ENCODE results near the gene PRR30.

Gene PRR30

DNA sequence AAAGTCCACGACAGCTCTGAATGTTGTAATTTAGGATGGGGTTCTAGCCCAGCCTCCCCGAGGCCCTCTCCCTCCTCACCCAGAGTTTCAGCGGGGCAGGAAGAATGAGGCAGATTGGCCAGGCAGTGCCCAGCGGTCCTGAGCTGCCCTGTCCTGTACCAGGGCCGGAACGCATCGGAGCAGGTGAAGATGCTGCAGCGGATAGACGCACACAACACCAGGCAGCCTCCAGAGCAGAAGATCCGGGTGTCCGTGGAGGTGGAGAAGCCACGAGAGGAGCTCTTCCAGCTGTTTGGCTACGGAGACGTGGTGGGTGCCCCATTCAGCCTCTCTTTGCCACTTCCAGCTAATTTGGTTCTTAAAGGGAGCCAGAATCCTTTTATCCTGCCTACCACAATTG is 41.9 kb downstream of the PRR30 start:
- DNase-seq (ENCODE audit: low read depth, low spot score), result no peak

DNA sequence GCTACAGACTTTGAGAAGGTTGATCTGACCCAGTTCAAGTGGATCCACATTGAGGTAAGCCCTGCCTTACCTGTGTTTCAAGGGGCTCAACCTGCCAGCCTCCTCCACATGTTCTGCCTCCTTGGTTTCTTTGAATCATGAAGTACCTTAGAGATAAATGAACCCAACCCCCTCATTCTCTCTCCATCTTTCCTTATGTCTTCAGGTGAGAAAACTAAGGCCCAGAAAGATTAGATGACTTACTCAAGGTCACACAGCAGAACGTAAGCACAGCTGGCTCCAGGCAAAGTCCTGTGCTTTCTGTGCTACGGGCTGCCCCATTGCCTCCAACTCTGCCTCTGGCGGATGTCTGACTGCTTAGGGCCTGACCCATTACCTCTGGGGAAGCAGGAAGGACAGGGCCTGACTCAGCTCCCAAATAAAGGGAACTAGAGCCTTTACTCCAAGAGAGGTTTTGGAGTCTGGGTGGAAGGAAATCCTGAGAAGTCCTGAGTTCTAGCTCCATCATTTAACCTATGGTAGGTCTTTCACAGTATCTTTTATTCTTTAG is 42.4 kb downstream of the PRR30 start:
- no peak for DNase-seq (ENCODE audit: low read depth, low spot score)

DNA sequence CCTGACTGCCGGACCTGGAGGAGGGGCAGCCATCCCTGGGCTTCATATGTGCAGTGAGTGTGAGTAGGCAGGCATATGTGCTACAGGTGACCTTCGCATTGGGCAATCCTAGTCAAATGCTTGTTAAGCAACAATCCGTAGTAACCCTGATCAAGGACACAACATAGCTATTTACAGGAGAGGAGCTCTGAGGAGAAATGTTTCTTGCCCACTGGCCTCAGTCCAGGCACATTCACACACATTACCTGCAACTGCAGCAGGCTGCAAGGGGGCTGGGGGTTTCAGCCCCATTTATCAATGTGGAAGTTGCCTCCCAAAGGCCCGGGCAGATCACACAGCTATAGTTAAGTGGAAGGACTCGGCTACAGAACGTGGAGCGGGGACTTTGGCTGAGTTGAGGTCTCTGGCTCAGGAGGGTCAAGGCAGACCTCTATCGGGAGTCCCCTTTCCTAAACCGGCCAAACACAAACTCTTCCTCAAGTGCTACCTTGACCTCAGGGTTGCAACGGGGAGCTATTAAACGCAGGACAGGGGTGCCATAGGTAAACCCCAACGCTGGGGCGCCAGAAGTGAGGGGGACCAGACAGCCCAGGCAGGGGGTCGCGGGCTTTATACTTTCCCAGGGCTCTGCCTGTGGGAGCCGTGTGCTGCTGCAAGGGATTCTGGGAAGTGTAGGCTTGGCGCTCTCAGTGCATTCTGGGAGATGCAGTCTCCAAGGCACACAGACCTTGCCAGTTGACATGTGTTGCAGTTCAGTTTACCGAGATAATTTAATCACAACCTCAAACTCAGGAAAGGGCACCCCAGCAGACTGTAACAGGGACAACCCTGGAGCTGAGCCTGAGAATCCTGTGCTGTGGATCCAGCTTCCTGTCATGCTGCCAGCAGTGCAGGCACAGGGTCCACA is 43.2 kb downstream of the PRR30 start:
- no peak for DNase-seq (ENCODE audit: low read depth, low spot score)

DNA sequence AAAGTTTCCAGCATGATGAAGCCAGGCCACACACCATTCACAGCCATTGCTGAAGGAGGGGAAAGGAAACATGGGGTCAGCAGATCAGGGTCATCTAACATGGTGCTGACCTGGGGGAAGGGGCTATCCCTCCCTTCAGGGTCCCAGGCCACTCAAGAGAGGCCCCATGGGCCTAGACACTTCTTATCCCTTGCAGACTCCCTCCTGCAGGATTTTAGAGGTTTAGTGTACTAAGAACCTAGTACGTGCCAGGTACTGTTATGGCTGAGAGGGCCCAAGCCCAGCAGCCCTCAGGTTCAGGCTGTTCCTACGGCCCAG is 43.8 kb downstream of the PRR30 start:
- no peak for DNase-seq (ENCODE audit: low read depth, low spot score)

DNA sequence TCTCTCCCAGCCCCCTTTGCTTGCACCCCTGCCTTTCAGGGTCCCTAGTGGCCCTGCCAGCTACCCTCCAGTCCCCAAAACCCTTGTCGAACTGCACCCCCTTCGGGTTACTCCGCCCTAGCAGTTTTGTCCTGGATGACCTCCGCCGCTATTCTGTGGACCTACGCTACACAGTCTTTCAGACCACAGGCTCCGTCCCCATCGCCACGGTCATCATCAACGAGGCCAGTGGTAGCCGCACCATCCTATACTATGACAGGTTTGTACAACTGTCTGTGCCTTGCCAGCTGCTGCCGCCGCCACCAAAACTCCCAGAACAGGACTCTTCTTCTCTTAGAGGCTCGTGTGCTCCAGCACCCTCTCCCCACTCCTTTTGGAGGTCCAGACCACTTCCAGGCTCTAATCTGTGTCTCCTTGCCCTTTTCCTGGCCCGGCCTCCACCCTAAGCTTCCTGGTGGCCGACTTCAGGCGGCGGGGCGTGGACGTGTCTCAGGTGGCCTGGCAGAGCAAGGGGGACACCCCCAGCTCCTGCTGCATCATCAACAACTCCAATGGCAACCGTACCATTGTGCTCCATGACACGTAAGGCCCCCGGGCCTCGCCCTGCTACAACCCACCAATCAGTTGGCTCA is 44.7 kb downstream of the PRR30 start:
- DNase-seq (ENCODE audit: low read depth, low spot score), result no peak

DNA sequence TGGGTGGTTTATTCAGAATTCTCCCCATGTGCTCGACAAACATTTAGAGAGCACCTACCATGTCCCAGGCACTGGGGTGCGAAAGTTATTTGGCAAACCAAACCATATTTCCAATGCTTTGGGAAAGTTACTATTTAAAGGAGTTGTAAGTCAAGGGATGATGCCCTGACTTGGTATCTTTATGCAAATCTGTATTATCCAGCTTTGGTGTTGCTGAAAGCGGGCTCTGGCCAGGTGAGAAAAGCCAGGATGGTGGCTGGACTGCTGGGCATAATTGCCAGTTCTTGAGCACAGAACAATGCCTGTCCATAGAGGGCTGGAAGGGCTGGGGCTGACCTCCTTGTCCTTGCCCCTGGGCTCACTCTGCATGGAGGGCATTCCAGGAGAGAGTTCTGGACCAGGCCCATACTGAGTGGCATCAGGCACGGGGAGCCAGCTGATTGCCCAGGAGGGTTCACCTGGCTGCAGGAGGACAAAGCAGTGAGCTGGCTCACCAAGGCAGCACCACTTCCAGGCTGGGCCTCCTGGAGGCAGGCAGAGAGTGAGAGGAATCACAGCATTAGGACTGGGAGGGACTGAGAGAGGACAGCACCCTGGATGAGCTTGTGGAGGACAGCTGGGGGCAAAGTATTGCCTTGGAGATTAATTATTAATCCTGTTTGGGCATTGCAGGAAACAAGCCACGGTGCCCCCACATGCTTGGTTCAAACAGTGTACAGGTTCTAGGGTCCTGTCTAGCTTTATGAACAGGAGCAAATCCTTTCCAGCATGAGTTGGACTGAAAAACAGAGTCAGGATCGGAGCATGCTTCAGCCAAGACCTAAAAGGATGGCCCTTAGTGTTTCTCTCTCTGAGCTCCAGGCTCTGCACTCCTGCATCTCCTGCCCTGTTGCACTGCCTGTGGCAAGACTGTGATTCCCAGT is 45.5 kb downstream of the PRR30 start:
- no peak for DNase-seq (ENCODE audit: low read depth, low spot score)

DNA sequence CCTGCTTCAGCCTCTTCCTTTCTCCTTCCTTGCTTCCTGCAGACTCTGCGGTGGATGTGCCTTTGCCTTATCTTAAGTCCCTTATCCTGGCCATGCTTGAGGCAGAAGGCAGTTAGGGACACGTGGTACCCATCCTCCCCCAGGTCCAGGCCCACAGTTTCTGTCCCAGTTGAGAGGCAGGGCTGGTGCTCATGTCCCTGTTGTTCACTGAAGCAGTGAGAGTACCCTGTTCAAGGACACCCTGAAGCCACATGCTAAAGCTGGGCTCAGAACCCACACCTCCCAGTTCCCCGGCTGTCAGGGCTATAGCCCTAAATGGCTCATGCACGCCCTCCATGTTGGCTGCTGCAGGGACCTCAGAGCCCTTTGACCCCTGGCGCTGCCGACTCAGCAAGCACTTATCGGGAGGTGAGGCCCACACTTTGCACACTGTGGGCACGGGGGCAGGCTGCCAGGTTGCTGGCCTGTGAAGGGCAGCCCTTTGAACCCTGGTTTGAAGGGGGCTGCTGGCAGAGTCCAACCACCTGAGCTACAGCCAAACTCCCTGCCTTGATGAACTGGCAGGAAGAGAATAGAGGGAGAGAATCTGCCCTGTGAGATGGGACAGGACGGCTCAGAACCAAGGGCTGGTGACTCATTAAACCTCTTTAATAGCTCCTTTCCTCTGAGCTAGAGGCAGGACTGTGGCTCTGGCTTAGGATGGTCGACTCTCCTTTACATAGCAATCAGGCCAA is 46.3 kb downstream of the PRR30 start:
- no peak for DNase-seq (ENCODE audit: low read depth, low spot score)

DNA sequence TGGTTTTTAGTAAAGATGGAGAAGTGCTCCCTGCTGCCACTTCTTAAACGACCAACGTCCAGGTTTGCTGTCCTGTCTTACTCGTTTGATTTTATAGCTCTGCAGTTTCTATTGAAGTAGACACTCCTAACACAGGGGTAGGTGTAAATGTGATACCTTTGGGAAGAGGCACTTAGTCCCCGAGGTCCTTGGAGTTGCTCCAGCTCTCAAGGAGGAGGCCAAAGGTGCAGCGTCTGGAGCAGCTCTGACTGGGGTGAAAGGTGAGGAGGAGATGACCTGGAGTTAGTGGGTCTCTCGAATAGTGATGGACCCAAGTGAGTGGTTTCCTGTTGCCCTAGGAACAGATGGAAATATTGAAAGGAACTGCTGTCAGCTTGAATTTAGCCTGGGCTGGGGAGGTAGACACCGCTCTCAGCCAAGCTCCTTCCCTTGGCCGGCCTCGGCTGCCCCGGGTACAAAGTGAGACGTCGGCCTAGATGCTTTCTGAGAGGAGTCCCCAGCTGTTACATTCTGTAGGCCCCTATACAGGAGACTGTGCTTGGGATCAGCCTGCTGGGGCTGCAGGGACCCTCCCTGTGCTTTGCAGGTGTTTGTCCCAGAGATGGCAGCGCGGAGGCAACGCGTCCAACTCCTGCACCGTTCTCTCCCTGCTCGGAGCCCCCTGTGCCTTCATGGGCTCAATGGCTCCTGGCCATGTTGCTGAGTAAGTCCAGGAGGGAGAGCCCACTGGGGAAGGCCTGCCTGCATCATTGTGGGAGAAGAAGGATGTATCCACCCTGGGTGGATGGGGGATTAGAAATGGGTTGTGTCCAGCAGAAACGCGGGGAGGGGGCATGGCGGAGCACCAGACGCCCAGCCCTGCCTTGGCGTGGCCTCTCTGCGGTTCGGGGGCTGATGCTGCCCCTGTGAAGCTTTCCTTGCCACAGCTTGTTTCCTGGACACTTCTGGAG is 47.2 kb downstream of the PRR30 start:
- DNase-seq (ENCODE audit: low read depth, low spot score), result no peak

DNA sequence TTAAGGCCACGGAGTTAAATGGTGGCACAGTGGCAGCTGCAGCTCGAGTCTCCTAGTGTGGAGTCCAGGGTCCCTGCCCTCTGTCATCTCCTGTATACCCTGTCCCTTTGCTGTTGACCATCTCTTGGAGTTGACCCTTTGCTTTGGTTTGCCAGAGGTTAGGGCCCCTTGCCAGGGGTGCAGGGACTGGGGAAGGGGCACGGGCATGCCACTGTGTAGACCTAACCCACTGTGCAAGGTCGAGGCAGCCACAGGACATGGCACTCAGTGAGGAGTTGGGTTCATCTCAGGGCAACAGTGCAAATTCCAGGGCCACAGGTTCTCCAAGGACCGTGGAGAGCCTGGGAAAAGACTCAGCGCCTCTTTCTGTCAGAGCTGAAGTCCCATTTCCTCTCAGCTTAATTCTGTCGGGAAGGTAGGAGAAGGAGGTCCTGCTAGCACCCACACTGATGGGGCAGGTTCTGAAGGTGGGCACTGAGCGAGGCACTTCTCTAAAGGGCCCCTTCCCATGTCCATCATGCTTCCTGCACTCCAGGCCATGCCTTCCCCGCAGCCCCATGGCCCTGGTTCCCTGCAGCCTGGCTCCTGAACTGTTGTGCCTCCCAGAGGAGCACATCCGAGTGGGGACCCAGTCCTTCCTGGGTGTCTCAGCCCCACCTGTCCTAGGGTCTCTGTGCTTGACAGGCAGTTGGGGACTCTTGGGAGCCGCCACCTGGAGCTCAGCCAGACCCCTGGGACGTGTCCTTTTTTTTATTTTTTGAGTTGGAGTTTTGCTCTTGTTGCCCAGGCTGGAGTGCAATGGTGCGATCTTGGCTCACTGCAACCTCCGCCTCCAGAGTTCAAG is 49.9 kb downstream of the PRR30 start:
- no peak for DNase-seq (ENCODE audit: low read depth, low spot score)

DNA sequence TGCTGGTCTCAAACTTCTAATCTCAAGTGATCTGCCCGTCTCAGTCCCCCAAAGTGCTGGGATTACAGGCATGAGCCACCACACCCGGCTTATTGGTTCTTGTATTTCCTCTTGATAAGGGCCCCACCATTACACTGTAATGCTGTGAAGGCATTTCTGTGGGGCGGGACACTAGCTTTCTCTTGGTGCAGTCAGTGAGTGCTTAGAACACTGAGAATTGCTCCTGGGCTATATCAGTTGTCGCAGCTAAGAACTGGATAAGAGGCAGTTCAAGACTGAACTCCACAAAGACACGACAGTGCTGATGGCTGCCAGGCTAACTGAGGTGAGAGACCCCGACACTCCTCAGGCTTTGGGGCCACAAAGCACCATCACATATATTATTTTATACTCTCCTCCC is 50.6 kb downstream of the PRR30 start:
- no peak for DNase-seq (ENCODE audit: low read depth, low spot score)

DNA sequence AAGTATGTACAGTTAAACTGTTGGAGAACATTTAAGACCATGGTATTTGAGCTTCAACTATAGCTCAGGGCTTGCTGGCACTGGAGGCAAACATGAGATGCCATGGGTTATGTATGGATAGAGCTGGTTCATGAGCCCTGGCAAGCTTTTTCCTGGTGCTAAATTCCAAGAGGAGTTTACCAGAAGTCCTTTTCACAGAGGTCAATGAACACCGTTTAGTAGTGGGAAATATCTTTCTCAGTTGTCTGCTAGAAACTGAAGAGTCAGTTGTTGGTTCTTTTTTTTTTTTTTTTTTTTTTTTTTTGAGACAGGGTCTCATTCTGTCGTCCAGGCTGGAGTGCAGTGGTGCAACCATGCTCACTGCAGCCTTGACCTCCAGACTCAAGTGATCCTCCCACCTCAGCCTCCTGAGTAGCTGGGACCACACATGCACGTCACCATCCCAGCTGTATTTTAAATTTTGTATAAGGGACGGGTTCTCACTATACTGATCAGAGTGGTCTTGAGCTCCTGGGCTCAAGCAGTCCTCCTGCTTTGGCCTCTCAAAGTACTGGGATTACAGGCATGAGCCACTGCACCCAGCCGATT is 51.3 kb downstream of the PRR30 start:
- no peak for DNase-seq (ENCODE audit: low read depth, low spot score)
